ENCODE data around the gene PDE6G. TPM values are rescaled to one million over a fixed set of nuclear protein-coding genes. Genes with fewer than 3 reads are reported as not detected.

Gene PDE6G
- total RNA-seq, 4 donors from 2014 or later: 2.1 TPM; not detected in 3

- no peaks in the 10 kb centered on the region for H3K4me1 ChIP-seq
- no peak overlapping the region for H3K27ac ChIP-seq
- no peaks in the 10 kb centered on the region for H3K36me3 ChIP-seq
- H3K27me3 ChIP-seq: peaks cover 3 to 18% of the 10 kb centered on the region in 2 donors
- intact Hi-C loops (cut with DNase I; ENCODE audit: low total_unique reads): no loop called here
- H3K9me3 ChIP-seq: peaks cover 0 to 8% of the 10 kb centered on the region in 2 donors
- DNase-seq: no peak
- no peak overlapping the region for H3K4me3 ChIP-seq
- TF ChIP-seq, protein P1, sequence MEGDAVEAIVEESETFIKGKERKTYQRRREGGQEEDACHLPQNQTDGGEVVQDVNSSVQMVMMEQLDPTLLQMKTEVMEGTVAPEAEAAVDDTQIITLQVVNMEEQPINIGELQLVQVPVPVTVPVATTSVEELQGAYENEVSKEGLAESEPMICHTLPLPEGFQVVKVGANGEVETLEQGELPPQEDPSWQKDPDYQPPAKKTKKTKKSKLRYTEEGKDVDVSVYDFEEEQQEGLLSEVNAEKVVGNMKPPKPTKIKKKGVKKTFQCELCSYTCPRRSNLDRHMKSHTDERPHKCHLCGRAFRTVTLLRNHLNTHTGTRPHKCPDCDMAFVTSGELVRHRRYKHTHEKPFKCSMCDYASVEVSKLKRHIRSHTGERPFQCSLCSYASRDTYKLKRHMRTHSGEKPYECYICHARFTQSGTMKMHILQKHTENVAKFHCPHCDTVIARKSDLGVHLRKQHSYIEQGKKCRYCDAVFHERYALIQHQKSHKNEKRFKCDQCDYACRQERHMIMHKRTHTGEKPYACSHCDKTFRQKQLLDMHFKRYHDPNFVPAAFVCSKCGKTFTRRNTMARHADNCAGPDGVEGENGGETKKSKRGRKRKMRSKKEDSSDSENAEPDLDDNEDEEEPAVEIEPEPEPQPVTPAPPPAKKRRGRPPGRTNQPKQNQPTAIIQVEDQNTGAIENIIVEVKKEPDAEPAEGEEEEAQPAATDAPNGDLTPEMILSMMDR (IDR thresholded peaks at IDR 0.05): no peak
- no peak for TF ChIP-seq POLR2A (IDR thresholded peaks at IDR 0.05)
These were observed 11.1 kb downstream of the PDE6G start for GRCh38 chr17:81644976-81645952.

- H3K4me3 ChIP-seq: no peak overlapping the region
- no peak for TF ChIP-seq POLR2A (IDR thresholded peaks at IDR 0.05)
- TF ChIP-seq, protein P1 (IDR thresholded peaks at IDR 0.05): no peak
- H3K27me3 ChIP-seq: peaks cover 0 to 10% of the 10 kb centered on the region in 2 donors
- no peak overlapping the region for H3K27ac ChIP-seq
- no peaks in the 10 kb centered on the region for H3K4me1 ChIP-seq
- intact Hi-C loops (cut with DNase I; ENCODE audit: low total_unique reads): no loop called here
- no peak for DNase-seq
- no peaks in the 10 kb centered on the region for H3K36me3 ChIP-seq
- peaks cover 0 to 8% of the 10 kb centered on the region in 2 donors for H3K9me3 ChIP-seq
These were observed 11.8 kb downstream of the PDE6G start for GRCh38 chr17:81644496-81644895.

DNA sequence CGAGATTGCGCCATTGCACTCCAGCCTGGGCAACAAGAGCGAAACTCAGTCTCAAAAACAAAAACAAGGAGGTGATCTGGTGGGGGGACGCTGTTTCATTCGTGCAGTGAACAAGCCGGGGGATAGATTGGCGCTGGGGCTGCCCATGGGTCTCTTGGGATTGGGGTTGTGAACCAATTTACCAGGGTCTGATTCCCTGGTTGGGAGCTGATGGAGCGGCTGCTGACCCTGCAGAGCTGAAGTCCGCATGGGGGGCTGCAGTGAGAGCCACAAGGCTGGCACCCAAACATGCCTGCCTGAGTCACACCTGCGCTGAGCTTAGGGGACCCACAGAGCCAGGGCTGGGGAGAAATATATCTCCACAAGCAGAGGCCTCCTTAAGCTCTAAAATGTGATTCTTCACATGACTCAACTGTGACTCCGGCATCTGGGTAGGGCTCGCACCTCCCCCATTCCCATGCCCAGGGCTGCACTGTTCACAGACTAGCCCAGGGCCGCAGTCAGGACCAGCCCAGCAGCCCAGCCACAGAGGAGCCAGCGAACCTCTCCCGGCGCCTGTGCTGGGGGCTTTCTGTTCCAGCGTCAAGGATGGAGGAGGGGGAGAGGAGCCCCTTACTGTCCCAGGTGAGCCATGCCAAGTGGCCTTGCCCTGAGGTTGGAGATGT lies 14.4 kb downstream of the PDE6G start:
- H3K4me3 ChIP-seq: no peak overlapping the region
- H3K9me3 ChIP-seq: no peaks in the 10 kb centered on the region
- no peaks in the 10 kb centered on the region for H3K27me3 ChIP-seq
- TF ChIP-seq POLR2A (IDR thresholded peaks at IDR 0.05): no peak
- TF ChIP-seq, protein P1 (IDR thresholded peaks at IDR 0.05): no peak
- H3K4me1 ChIP-seq: no peaks in the 10 kb centered on the region
- H3K27ac ChIP-seq: no peak overlapping the region
- DNase-seq: no peak
- intact Hi-C loops (cut with DNase I; ENCODE audit: low total_unique reads): no loop called here
- no peaks in the 10 kb centered on the region for H3K36me3 ChIP-seq

GRCh38 chr17:81640011-81640410 lies 16.3 kb downstream of the PDE6G start:
- H3K4me3 ChIP-seq: no peak overlapping the region
- no peak for DNase-seq
- intact Hi-C loops (cut with DNase I; ENCODE audit: low total_unique reads): no loop called here
- no peak overlapping the region for H3K27ac ChIP-seq
- no peaks in the 10 kb centered on the region for H3K27me3 ChIP-seq
- TF ChIP-seq, protein P1 (IDR thresholded peaks at IDR 0.05): no peak
- TF ChIP-seq POLR2A (IDR thresholded peaks at IDR 0.05): no peak
- H3K36me3 ChIP-seq: no peaks in the 10 kb centered on the region
- peaks cover 0 to 5% of the 10 kb centered on the region in 2 donors for H3K4me1 ChIP-seq
- H3K9me3 ChIP-seq: no peaks in the 10 kb centered on the region

DNA sequence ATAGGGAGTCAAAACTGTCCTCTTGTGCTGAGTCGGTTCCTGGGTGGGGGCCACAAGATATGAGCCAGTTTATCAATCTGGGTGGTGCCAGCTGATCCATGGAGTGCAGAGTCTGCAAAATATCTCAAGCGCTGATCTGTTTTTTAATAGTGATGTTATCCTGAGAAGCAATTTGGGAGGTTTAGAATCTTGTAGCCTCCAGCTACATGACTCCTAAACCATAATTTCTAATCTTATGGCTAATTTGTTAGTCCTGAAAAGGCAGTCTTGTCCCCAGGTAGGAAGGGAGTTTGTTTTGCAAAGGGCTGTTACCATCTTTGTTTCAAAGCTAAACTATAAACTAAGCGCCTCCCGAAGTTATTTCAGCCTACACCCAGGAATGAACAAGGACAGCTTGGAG lies 17.7 kb downstream of the PDE6G start:
- no peak overlapping the region for H3K4me3 ChIP-seq
- no peak for DNase-seq
- no peaks in the 10 kb centered on the region for H3K27me3 ChIP-seq
- no peak overlapping the region for H3K27ac ChIP-seq
- H3K9me3 ChIP-seq: no peaks in the 10 kb centered on the region
- intact Hi-C loops (cut with DNase I; ENCODE audit: low total_unique reads): no loop called here
- H3K36me3 ChIP-seq: no peaks in the 10 kb centered on the region
- no peak for TF ChIP-seq POLR2A (IDR thresholded peaks at IDR 0.05)
- H3K4me1 ChIP-seq: peaks cover 0 to 11% of the 10 kb centered on the region in 2 donors

All from uterus (tissue), 4 donors.